ENCODE results near the gene GRIK2. TPM values are rescaled to one million over a fixed set of nuclear protein-coding genes. Genes with fewer than 3 reads are reported as not detected.

GRIK2 gene
- total RNA-seq, 1 experiment from 2014 or later: 0.97 TPM

GRCh38 chr6:102118034-102118433 lies 724.5 kb downstream of the GRIK2 start:
- Histone ChIP-seq H3K4me3 (no peak overlapping the region), H3K9me3 (replicated peaks) (no peaks in the 10 kb centered on the region), H3K27me3 (replicated peaks) (no peaks in the 10 kb centered on the region), H3K27ac (no peak overlapping the region), H3K36me3 (no peaks in the 10 kb centered on the region), H3K4me1 (replicated peaks) (no peaks in the 10 kb centered on the region)
- DNase-seq (ENCODE audit: low read depth in 1 of 2, low spot score in 2 of 2): no peak
